AG04450 (cell line): Measurements from ENCODE around the gene BANF2. TPM values are rescaled to one million over a fixed set of nuclear protein-coding genes. Genes with fewer than 3 reads are reported as not detected.

ENCODE experiments used
- CTCF ChIA-PET: fragments of 300-600, 350-600 bp; formaldehyde crosslinking; extraction: SDS; loops from one replicate; lab custom pipeline; 2022; ENCODE audit warnings: antibody characterized with exemption, inconsistent platforms; lab: Charles Lee
- POLR2A ChIA-PET: fragments of 350-600 bp; formaldehyde crosslinking; extraction: SDS; loops from one replicate; lab custom pipeline; 2021; ENCODE audit warnings: antibody characterized with exemption, inconsistent platforms; lab: Yijun Ruan, JAX
- DNase-seq: peaks from one replicate; pipeline ENCODE4 v3.0.0-alpha.2; 2011; ENCODE audit warnings: low read depth, low spot score
- H3K27ac ChIP-seq: one replicate; pipeline ENCODE4 v1.5.1; 2012; ENCODE audit warnings: low read depth, low read length, control low read depth
- H3K27me3 ChIP-seq: one replicate; pipeline ENCODE4 v1.6.0; 2012; ENCODE audit warnings: low read length; ENCODE audit not compliant: control insufficient read depth, insufficient read depth
- H3K4me3 ChIP-seq: 2 replicates; pipeline ENCODE4 v1.5.1; 2011; ENCODE audit warnings: mild to moderate bottlenecking, low read depth, low read length, control low read depth
- H3K9me3 ChIP-seq: 2 replicates; pipeline ENCODE4 v1.5.1; 2012; ENCODE audit warnings: low read length; ENCODE audit not compliant: control insufficient read depth, insufficient read depth
- polyA plus RNA-seq: library from polyadenylated mRNA; depleted of rRNA; stranded (reverse); fragments of >200 nt; gene quantifications from 2 replicates; pipeline ENCODE4 v1.2.3, GENCODE V29; 2011
- TF ChIP-seq, protein P1 (sequence below): IDR thresholded peaks from 2 replicates; pipeline ENCODE4 v1.5.1; 2011; ENCODE audit warnings: low read depth, low read length, control low read depth, inconsistent platforms

The BANF2 gene
- polyA plus RNA-seq, 1 experiment: not detected

- TF ChIP-seq, protein P1, sequence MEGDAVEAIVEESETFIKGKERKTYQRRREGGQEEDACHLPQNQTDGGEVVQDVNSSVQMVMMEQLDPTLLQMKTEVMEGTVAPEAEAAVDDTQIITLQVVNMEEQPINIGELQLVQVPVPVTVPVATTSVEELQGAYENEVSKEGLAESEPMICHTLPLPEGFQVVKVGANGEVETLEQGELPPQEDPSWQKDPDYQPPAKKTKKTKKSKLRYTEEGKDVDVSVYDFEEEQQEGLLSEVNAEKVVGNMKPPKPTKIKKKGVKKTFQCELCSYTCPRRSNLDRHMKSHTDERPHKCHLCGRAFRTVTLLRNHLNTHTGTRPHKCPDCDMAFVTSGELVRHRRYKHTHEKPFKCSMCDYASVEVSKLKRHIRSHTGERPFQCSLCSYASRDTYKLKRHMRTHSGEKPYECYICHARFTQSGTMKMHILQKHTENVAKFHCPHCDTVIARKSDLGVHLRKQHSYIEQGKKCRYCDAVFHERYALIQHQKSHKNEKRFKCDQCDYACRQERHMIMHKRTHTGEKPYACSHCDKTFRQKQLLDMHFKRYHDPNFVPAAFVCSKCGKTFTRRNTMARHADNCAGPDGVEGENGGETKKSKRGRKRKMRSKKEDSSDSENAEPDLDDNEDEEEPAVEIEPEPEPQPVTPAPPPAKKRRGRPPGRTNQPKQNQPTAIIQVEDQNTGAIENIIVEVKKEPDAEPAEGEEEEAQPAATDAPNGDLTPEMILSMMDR: no peak
- CTCF ChIA-PET: interaction anchor here (0.9 to 1.0 kb wide), 2 partner anchors 230 to 270 kb away, joined by 3 to 4 read pairs; no protein-coding TSS in a partner anchor
- H3K27ac ChIP-seq: no peak overlapping the region
Measured at GRCh38 chr20:17668432-17668831, 31.3 kb upstream of the BANF2 start.

GRCh38 chr20:17669306-17669931 lies 30.3 kb upstream of the BANF2 start:
- Histone ChIP-seq H3K27ac (no peak overlapping the region), H3K9me3 (no peaks in the 10 kb centered on the region), H3K27me3 (no peaks in the 10 kb centered on the region), H3K4me3 (no peak overlapping the region)
- ChIA-PET POLR2A (no interaction called here), CTCF (interaction anchor here (1.0 kb wide), 1 partner anchor 229 kb away, joined by 4 read pairs; no protein-coding TSS in a partner anchor)
- no peak for DNase-seq
- TF ChIP-seq, protein P1: no peak

More at GRCh38 chr20:17668432-17668831, 31.3 kb upstream of the BANF2 start:
- Histone ChIP-seq H3K4me3 (no peak overlapping the region), H3K9me3 (no peaks in the 10 kb centered on the region), H3K27me3 (no peaks in the 10 kb centered on the region)
- DNase-seq: no peak
- POLR2A ChIA-PET: interaction anchor here (1.4 kb wide), 1 partner anchor 8 kb away, joined by 3 read pairs; no protein-coding TSS in a partner anchor

- POLR2A ChIA-PET: no interaction called here
- H3K4me3 ChIP-seq: no peak overlapping the region
Measured at GRCh38 chr20:17671011-17671410, 28.8 kb upstream of the BANF2 start.

GRCh38 chr20:17671565-17671964 lies 28.2 kb upstream of the BANF2 start:
- Histone ChIP-seq H3K4me3 (no peak overlapping the region), H3K9me3 (no peaks in the 10 kb centered on the region), H3K27me3 (no peaks in the 10 kb centered on the region), H3K27ac (no peak overlapping the region)
- TF ChIP-seq, protein P1: no peak
- ChIA-PET CTCF (interaction anchor here (1.1 kb wide), 1 partner anchor 17 kb away, joined by 3 read pairs; no protein-coding TSS in a partner anchor), POLR2A (no interaction called here)
- DNase-seq: no peak

More at GRCh38 chr20:17671011-17671410, 28.8 kb upstream of the BANF2 start:
- H3K9me3 ChIP-seq: no peaks in the 10 kb centered on the region
- H3K27ac ChIP-seq: no peak overlapping the region
- DNase-seq: no peak
- no peaks in the 10 kb centered on the region for H3K27me3 ChIP-seq
- CTCF ChIA-PET: interaction anchor here (0.8 kb wide), 1 partner anchor 16 kb away, joined by 3 read pairs; no protein-coding TSS in a partner anchor
- TF ChIP-seq, protein P1: no peak

DNA sequence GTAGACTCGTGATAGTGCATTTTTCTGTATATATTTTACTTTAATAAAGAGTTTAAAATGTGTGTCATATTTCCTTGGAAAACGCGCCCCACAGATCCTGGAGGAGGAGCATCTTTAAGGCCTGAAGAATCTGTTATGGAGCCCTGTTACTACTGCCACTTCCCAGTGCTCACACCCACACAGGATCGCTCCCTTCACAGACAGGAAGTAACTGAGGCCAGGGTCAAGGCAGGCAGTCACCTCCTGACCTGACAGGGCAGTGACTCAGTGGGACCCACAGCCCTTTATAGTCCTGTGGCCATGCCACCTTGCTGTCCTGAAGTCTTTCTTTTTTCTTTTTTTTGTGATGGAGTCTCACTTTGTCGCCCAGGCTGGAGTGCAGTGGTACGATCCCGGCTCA lies 26.7 kb upstream of the BANF2 start:
- Histone ChIP-seq H3K27ac (no peak overlapping the region), H3K27me3 (no peaks in the 10 kb centered on the region), H3K4me3 (no peak overlapping the region), H3K9me3 (no peaks in the 10 kb centered on the region)
- ChIA-PET POLR2A (interaction anchor here (1.0 to 1.8 kb wide), 2 partner anchors 9 to 170 kb away, joined by 4 to 5 read pairs; partner anchors contain the start of gene RRBP1), CTCF (no interaction called here)
- TF ChIP-seq, protein P1: no peak
- DNase-seq: no peak
